ENCODE measurements around the gene ICA1L. TPM values are rescaled to one million over a fixed set of nuclear protein-coding genes. Genes with fewer than 3 reads are reported as not detected.
"Not testable (repeated sequence)": the region's sequence is repeated elsewhere in the genome, so short reads cannot be mapped to it uniquely, and the experiment has no call there.

ICA1L gene
- total RNA-seq, 1 experiment from 2014 or later: 6.4 TPM

DNA sequence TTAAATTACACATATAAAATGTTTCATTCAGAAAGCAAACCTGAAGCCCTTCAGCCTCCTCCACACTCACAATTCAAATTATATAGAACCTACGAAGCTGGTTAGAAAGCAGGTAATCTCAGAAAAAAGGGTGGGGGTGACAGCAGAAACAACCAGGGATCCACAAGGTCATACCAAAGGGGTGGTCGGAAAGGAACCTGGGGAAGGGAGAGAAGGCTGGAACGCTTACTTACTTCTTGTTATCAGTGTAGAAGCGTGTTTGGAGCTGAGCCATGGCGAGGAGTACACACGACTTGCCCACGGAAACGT lies 39.6 kb upstream of the ICA1L start:
- Histone ChIP-seq H3K27ac (ENCODE audit: low read length) (peak overlapping the region; percentile 99), H3K36me3 (ENCODE audit: control insufficient read depth, insufficient read depth, low read length) (peaks cover 15% of the 10 kb centered on the region; the same call in 1 of the 2 replicates), H3K9me3 (ENCODE audit: control insufficient read depth, insufficient read depth, low read depth, low read length) (no peaks in the 10 kb centered on the region), H3K4me1 (ENCODE audit: control insufficient read depth, insufficient read depth, low read length) (no peaks in the 10 kb centered on the region), H3K4me3 (ENCODE audit: low read depth in 2 of 2, low read length in 2 of 2) (peak overlapping the region; percentile 99 to 100), H3K27me3 (ENCODE audit: control insufficient read depth, insufficient read depth, low read length) (no peaks in the 10 kb centered on the region)
- no TSS peak for BruUV-seq (replicated peaks)
- intact Hi-C loops (cut with micrococcal nuclease; ENCODE audit: unreplicated experiment): no loop called here
- TF ChIP-seq TCF7L2 (IDR thresholded peaks at IDR 0.05; ENCODE audit: low read depth, low read length) (no peak), POLR2AphosphoS5 (IDR thresholded peaks at IDR 0.05; ENCODE audit: low read depth, low read length) (no peak), SIN3A (IDR thresholded peaks at IDR 0.05; ENCODE audit: borderline replicate concordance, insufficient read depth, low read depth, low read length) (no peak), CTCF (IDR thresholded peaks at IDR 0.05) (no peak)
- TF ChIP-seq, protein P1, sequence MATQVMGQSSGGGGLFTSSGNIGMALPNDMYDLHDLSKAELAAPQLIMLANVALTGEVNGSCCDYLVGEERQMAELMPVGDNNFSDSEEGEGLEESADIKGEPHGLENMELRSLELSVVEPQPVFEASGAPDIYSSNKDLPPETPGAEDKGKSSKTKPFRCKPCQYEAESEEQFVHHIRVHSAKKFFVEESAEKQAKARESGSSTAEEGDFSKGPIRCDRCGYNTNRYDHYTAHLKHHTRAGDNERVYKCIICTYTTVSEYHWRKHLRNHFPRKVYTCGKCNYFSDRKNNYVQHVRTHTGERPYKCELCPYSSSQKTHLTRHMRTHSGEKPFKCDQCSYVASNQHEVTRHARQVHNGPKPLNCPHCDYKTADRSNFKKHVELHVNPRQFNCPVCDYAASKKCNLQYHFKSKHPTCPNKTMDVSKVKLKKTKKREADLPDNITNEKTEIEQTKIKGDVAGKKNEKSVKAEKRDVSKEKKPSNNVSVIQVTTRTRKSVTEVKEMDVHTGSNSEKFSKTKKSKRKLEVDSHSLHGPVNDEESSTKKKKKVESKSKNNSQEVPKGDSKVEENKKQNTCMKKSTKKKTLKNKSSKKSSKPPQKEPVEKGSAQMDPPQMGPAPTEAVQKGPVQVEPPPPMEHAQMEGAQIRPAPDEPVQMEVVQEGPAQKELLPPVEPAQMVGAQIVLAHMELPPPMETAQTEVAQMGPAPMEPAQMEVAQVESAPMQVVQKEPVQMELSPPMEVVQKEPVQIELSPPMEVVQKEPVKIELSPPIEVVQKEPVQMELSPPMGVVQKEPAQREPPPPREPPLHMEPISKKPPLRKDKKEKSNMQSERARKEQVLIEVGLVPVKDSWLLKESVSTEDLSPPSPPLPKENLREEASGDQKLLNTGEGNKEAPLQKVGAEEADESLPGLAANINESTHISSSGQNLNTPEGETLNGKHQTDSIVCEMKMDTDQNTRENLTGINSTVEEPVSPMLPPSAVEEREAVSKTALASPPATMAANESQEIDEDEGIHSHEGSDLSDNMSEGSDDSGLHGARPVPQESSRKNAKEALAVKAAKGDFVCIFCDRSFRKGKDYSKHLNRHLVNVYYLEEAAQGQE (IDR thresholded peaks at IDR 0.05; ENCODE audit: insufficient read depth in 1 of 2, low read depth in 2 of 2, low read length in 1 of 2): no peak
- ChIA-PET CTCF (no interaction called here), POLR2A (no interaction called here)
- no peak for ATAC-seq
- in situ Hi-C loops (cut with HindIII; ENCODE audit: low pct_unique_long_range_greater_than_20kb, low sequenced_read_pairs): no loop called here
- no peak for DNase-seq (ENCODE audit: low read depth, low spot score)

DNA sequence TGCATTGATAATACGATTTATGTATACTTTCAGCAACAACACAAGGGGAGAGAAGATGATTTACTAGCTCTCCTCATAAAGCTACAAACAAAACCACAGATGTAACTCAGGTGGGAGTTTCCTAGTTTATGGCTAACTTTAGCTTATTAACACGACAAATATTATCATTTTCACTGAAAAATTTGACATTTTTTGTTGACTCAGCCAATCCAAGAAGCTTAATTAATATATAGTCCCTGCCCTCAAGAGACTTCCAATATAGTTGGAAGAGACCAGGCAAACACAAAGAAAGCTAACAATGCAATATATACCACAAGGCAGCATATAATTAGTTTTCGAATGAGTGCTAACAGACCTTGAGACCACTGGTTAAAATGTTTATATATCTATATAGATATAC lies 39.1 kb upstream of the ICA1L start:
- CTCF ChIA-PET: no interaction called here
- ATAC-seq: no peak
- intact Hi-C loops (cut with micrococcal nuclease; ENCODE audit: unreplicated experiment): no loop called here

DNA sequence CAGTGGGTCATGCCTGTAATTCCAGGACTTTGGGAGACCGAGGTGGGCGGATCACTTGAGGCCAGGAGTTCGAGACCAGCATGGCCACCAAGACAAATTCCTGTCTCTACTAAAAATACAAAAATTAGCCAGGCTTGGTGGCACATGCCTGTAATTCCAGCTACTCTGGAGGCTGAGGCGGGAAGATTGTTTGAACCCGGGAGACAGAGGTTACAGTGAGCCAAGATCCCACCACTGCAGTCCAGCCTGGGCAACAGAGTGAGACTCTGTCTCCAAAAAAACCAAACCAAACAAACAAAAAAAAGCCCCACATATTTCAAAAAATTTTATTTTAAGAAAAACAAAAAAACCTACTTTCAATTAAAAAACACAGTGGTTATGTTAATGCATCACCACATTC lies 38.7 kb upstream of the ICA1L start:
- H3K27me3 ChIP-seq (ENCODE audit: control insufficient read depth, insufficient read depth, low read length); intact Hi-C loops (cut with micrococcal nuclease; ENCODE audit: unreplicated experiment); ATAC-seq; in situ Hi-C loops (cut with HindIII; ENCODE audit: low pct_unique_long_range_greater_than_20kb, low sequenced_read_pairs); POLR2A ChIA-PET; DNase-seq (ENCODE audit: low read depth, low spot score); H3K9me3 ChIP-seq (ENCODE audit: control insufficient read depth, insufficient read depth, low read depth, low read length); CTCF ChIA-PET; BruUV-seq (replicated peaks); H3K4me1 ChIP-seq (ENCODE audit: control insufficient read depth, insufficient read depth, low read length): not testable (repeated sequence)
- H3K36me3 ChIP-seq (ENCODE audit: control insufficient read depth, insufficient read depth, low read length): peaks cover 17% of the 10 kb centered on the region; the same call in 1 of the 2 replicates
- H3K27ac ChIP-seq (ENCODE audit: low read length): peak overlapping the region; percentile 99
- peak overlapping the region; percentile 99 to 100 for H3K4me3 ChIP-seq (ENCODE audit: low read depth in 2 of 2, low read length in 2 of 2)

More for the DNA sequence above, 39.1 kb upstream of the ICA1L start:
- H3K27ac ChIP-seq (ENCODE audit: low read length): peak overlapping the region; percentile 99
- TF ChIP-seq CTCF (IDR thresholded peaks at IDR 0.05) (no peak), POLR2AphosphoS5 (IDR thresholded peaks at IDR 0.05; ENCODE audit: low read depth, low read length) (no peak), SIN3A (IDR thresholded peaks at IDR 0.05; ENCODE audit: borderline replicate concordance, insufficient read depth, low read depth, low read length) (no peak), TCF7L2 (IDR thresholded peaks at IDR 0.05; ENCODE audit: low read depth, low read length) (no peak)
- TF ChIP-seq, protein P1 (IDR thresholded peaks at IDR 0.05; ENCODE audit: insufficient read depth in 1 of 2, low read depth in 2 of 2, low read length in 1 of 2): no peak
- no peaks in the 10 kb centered on the region for H3K27me3 ChIP-seq (ENCODE audit: control insufficient read depth, insufficient read depth, low read length)
- in situ Hi-C loops (cut with HindIII; ENCODE audit: low pct_unique_long_range_greater_than_20kb, low sequenced_read_pairs): no loop called here
- H3K4me1 ChIP-seq (ENCODE audit: control insufficient read depth, insufficient read depth, low read length): no peaks in the 10 kb centered on the region
- no peak for DNase-seq (ENCODE audit: low read depth, low spot score)
- H3K4me3 ChIP-seq (ENCODE audit: low read depth in 2 of 2, low read length in 2 of 2): peak overlapping the region; percentile 99 to 100
- H3K9me3 ChIP-seq (ENCODE audit: control insufficient read depth, insufficient read depth, low read depth, low read length): no peaks in the 10 kb centered on the region
- POLR2A ChIA-PET: no interaction called here
- H3K36me3 ChIP-seq (ENCODE audit: control insufficient read depth, insufficient read depth, low read length): peaks cover 17% of the 10 kb centered on the region; the same call in 1 of the 2 replicates
- no TSS peak for BruUV-seq (replicated peaks)

All from Panc1 (cell line).